GM12878 (cell line): ENCODE results near the gene TRIM69. TPM values are rescaled to one million over a fixed set of nuclear protein-coding genes. Genes with fewer than 3 reads are reported as not detected.
A peak's percentile ranks its signal among the peaks of the same experiment; 100 is the strongest.
"Not testable (repeated sequence)": the region's sequence is repeated elsewhere in the genome, so short reads cannot be mapped to it uniquely, and the experiment has no call there.

Source experiments
- ATAC-seq: fragments of 200-7000 bp; cut with Tn5 transposase; 3 replicates; pipeline ENCODE4 v1.9.1; 2020; ENCODE audit warnings: mild to moderate bottlenecking, moderate library complexity
- BruUV-seq: library from RNA; stranded (reverse); fragments of 400-500 nt; replicated peaks from 2 replicates; lab custom pipeline; 2021; lab: Mats Ljungman, UMichigan
- CTCF ChIA-PET: fragments of 300-600 bp; sonication (Branson Sonifier 250); formaldehyde crosslinking; extraction: SDS; loops from one replicate; lab custom pipeline; 2021; ENCODE audit warnings: inconsistent platforms; lab: Yijun Ruan, JAX
- POLR2A ChIA-PET: fragments of 350-600 bp; formaldehyde crosslinking; extraction: SDS; loops from one replicate; lab custom pipeline; 2021; ENCODE audit warnings: inconsistent platforms; lab: Charles Lee
- RAD21 ChIA-PET: fragments of 300-600 bp; sonication (Branson Sonifier 250); formaldehyde crosslinking; loops from one replicate; lab custom pipeline; 2023; ENCODE audit warnings: antibody characterized with exemption; ENCODE audit not compliant: unreplicated experiment; lab: Charles Lee
- SMC1A ChIA-PET: fragments of 300-600 bp; sonication (Branson Sonifier 250); formaldehyde crosslinking; loops from one replicate; lab custom pipeline; 2023; ENCODE audit not compliant: unreplicated experiment, uncharacterized antibody; lab: Charles Lee
- DNase-seq: peaks from one replicate; pipeline ENCODE4 v3.0.0-alpha.2; 2011; ENCODE audit warnings: low read depth, low spot score
- FAIRE-seq: peaks from 3 replicates; lab custom pipeline; 2011; peaks lifted over from hg19 to GRCh38; lab: Jason Lieb, UNC
- H2AFZ ChIP-seq: 2 replicates; pipeline ENCODE4 v1.6.0; 2011; ENCODE audit warnings: low read depth, low read length, control low read depth; ENCODE audit not compliant: control insufficient read depth
- H3K27ac ChIP-seq: 2 replicates; pipeline ENCODE4 v1.5.1; 2011; ENCODE audit warnings: control low read depth; ENCODE audit not compliant: control insufficient read depth, insufficient read depth
- H3K27me3 ChIP-seq, 2 experiments: replicated peaks in 1 of 2; 2 replicates each; pipeline versions ENCODE4 v1.6.0 to v1.6.1; 2011; ENCODE audit warnings: low read length in 1 of 2; ENCODE audit not compliant: control insufficient read depth in 2 of 2, insufficient read depth in 2 of 2
- H3K36me3 ChIP-seq, 2 experiments: 2 replicates each; pipeline ENCODE4 v1.5.1; 2011; ENCODE audit warnings: low read length in 1 of 2; ENCODE audit not compliant: control insufficient read depth in 2 of 2, insufficient read depth in 2 of 2
- H3K4me1 ChIP-seq: 2 replicates; pipeline ENCODE4 v1.6.1; 2011; ENCODE audit warnings: mild to moderate bottlenecking, low read length, moderate library complexity, mixed read lengths; ENCODE audit not compliant: control insufficient read depth, insufficient read depth
- H3K4me2 ChIP-seq: 2 replicates; pipeline ENCODE4 v1.6.0; 2011; ENCODE audit warnings: control low read depth; ENCODE audit not compliant: control insufficient read depth, insufficient read depth
- H3K4me3 ChIP-seq: fragments of 200-600 bp; sonication (generic); 2 replicates; pipeline ENCODE4 v1.5.1; 2016
- H3K79me2 ChIP-seq: 2 replicates; pipeline ENCODE4 v1.6.0; 2011; ENCODE audit warnings: low read length; ENCODE audit not compliant: control insufficient read depth, insufficient read depth
- H3K9ac ChIP-seq: 2 replicates; pipeline ENCODE4 v1.8.0; 2011; ENCODE audit warnings: low read length, control low read depth, mixed read lengths; ENCODE audit not compliant: control insufficient read depth, insufficient read depth
- H3K9me3 ChIP-seq: replicated peaks from 3 replicates; pipeline ENCODE4 v1.5.1; 2011; ENCODE audit warnings: mild to moderate bottlenecking, low read length; ENCODE audit not compliant: control insufficient read depth, insufficient read depth
- H4K20me1 ChIP-seq: 2 replicates; pipeline ENCODE4 v1.6.0; 2011; ENCODE audit not compliant: control insufficient read depth, insufficient read depth
- EP300 ChIP-seq, 2 experiments: fragments of 150-350 bp in 1 of 2; IDR thresholded peaks; 2 replicates each; pipeline ENCODE4 v1.6.1; 2011 to 2012; ENCODE audit warnings: low read depth in 2 of 2, low read length in 2 of 2, borderline replicate concordance in 1 of 2, improper control_type of control experiment in 1 of 2, inconsistent platforms in 1 of 2; ENCODE audit not compliant: control insufficient read depth in 1 of 2
- ETV6 ChIP-seq, 2 experiments: fragments of 450-650 bp in 1 of 2; IDR thresholded peaks in 1 of 2; conservative IDR thresholded peaks in 1 of 2; 2 replicates each; pipeline ENCODE4 v1.6.1; 2014; ENCODE audit warnings: antibody characterized with exemption in 1 of 2, borderline replicate concordance in 1 of 2, low read depth in 1 of 2, mild to moderate bottlenecking in 1 of 2, moderate library complexity in 1 of 2
- HDGF ChIP-seq: fragments of 450-650 bp; IDR thresholded peaks from 2 replicates; pipeline ENCODE4 v1.6.1; 2016; ENCODE audit warnings: antibody characterized with exemption
- IKZF1 ChIP-seq: fragments of 450-650 bp; conservative IDR thresholded peaks from 2 replicates; pipeline ENCODE4 v1.6.1; 2017; ENCODE audit warnings: antibody characterized with exemption, mild to moderate bottlenecking
- IKZF2 ChIP-seq, 2 experiments: fragments of 450-650 bp; IDR thresholded peaks; 2 replicates each; pipeline ENCODE4 v1.6.1; 2017; ENCODE audit warnings: mild to moderate bottlenecking in 2 of 2, moderate library complexity in 2 of 2
- RAD21 ChIP-seq: IDR thresholded peaks from 2 replicates; pipeline ENCODE4 v1.6.1; 2011; ENCODE audit warnings: mild to moderate bottlenecking, low read depth, low read length, moderate library complexity; ENCODE audit not compliant: insufficient read depth
- SKIL ChIP-seq: fragments of 450-650 bp; IDR thresholded peaks from 2 replicates; pipeline ENCODE4 v1.6.1; 2017; ENCODE audit warnings: mild to moderate bottlenecking, low read depth, inconsistent platforms; ENCODE audit not compliant: poor library complexity, severe bottlenecking
- WGBS: methylation state at CpG from one replicate; pipeline ENCODE4 v1.1.6; 2016; ENCODE audit warnings: low lambda C conversion rate; ENCODE audit not compliant: insufficient replicate concordance, insufficient coverage; ENCODE audit errors: missing lambda C conversion rate; 5-methylcytosine and 5-hydroxymethylcytosine counted together
- in situ Hi-C: fragments of 300-500 bp; cut with MboI; formaldehyde crosslinking; loops from 9 replicates; pipeline ENCODE4 v1.14.3; 2018; ENCODE audit warnings: mixed read lengths
- intact Hi-C: fragments of 100-400 bp; cut with micrococcal nuclease; formaldehyde crosslinking; loops from one replicate; pipeline ENCODE4 v1.14.2; 2022; ENCODE audit not compliant: unreplicated experiment
- polyA plus RNA-seq, 11 experiments: library from polyadenylated mRNA; depleted of rRNA in 4 of 11; unstranded in 6 of 11; stranded (reverse) in 5 of 11; fragments of >200 nt; fragmentation: Nextera tagmentation in 4 of 11; fragmentation: Illumina TruSeq in 1 of 11; extraction: Ambion mirVana in 4 of 11; extraction: Trizol in 1 of 11; gene quantifications; 1 replicate in 1 of 11; 2 replicates in 10 of 11; pipeline versions ENCODE4 v1.2.1 to v1.2.3, GENCODE V29; 2011 to 2016; ENCODE audit warnings: inconsistent platforms in 2 of 11, missing spikeins in 2 of 11, low read depth in 1 of 11
- total RNA-seq, 4 experiments: library from RNA; depleted of rRNA in 3 of 4; stranded (reverse); fragments of >200 nt in 3 of 4; fragmentation: Illumina TruSeq in 1 of 4; extraction: Trizol in 1 of 4; gene quantifications; 2 replicates each; pipeline versions ENCODE4 v1.2.1 to v1.2.3, GENCODE V29; 2013 to 2021

TRIM69 gene
- total and polyA plus RNA-seq, 10 of the 15 experiments (the other 5 are each of a cell fraction or from before 2014, with no cell fraction given): 11.2 to 52.7 (median 37.8) TPM

DNA sequence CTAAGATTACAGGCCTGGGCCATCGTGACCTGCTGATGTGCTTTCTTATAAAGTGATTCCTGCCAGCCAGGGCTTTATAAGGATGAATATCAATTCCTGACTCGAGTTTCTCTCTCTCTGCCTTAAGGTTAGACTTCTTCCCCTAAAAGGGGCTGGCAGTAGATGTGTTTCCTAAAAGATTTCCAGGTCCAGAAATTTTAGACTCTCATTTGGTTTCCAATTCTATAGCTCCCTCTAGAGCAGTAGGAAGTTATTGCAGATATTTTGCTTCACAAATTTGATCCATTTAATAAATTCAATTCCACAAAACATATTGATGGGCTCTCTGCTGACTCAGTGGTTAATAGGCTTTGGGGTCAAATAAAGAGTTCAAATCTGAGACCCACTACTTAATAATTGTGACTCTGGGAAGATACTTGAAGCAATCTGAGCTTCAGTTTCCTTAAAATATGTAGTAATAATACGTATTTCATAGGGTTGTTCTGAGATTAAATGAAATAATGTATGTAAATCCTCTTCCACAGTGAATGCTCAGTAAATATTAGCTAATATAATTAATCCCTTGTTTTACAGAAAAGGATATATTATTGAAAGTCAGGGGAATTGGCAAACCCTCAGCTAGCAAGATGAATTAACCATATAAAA is 2.1 kb downstream of the TRIM69 start (continued):
- peak; percentile 87 for TF ChIP-seq RAD21
- no peak for TF ChIP-seq EP300 (IDR thresholded peaks at IDR 0.05; ENCODE audit: borderline replicate concordance in 1 of 2, control insufficient read depth in 1 of 2, low read depth in 2 of 2, low read length in 2 of 2)
- TF ChIP-seq SKIL: peak; percentile 22
- no peak for TF ChIP-seq HDGF
- TF ChIP-seq IKZF1: 0 out of 2 replicates have a peak, but pooled peaks have one; percentile 18
- peak; percentile 33 to 60; a peak in 3 of 4 replicates for TF ChIP-seq IKZF2 (IDR thresholded peaks at IDR 0.05)
- no peak for TF ChIP-seq ETV6 (conservative IDR thresholded peaks at IDR 0.05 in 1 of 2, IDR thresholded peaks at IDR 0.05 in 1 of 2; ENCODE audit: borderline replicate concordance in 1 of 2, low read depth in 1 of 2)
- TF ChIP-seq, all 136 proteins: peak for 8

DNA sequence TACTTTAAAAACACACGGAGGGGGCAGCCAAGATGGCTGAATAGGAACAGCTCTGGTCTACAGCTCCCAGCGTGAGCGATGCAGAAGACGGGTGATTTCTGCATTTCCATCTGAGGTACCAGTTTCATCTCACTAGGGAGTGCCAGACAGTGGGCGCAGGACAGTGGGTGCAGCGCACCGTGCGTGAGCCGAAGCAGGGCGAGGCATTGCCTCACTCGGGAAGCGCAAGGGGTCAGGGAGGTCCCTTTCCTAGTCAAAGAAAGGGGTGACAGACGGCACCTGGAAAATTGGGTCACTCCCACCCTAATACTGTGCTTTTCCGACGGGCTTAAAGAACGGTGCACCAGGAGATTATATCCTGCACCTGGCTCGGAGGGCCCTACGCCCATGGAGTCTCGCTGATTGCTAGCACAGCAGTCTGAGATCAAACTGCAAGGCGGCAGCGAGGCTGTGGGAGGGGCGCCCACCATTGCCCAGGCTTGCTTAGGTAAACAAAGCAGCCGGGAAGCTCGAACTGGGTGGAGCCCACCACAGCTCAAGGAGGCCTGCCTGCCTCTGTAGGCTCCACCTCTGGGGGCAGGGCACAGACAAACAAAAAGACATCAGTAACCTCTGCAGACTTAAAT is 3.0 kb downstream of the TRIM69 start:
- not testable (repeated sequence) for H2AFZ ChIP-seq, H3K9me3 ChIP-seq, H4K20me1 ChIP-seq, DNase-seq, ATAC-seq, BruUV-seq, H3K36me3 ChIP-seq, H3K27ac ChIP-seq, H3K27me3 ChIP-seq, H3K4me3 ChIP-seq, FAIRE-seq, H3K4me2 ChIP-seq, H3K9ac ChIP-seq
- RAD21 ChIA-PET: interaction anchor here (0.9 to 19.7 kb wide), 12 partner anchors 11 to 430 kb away, joined by 3 to 680 read pairs (median 36); partner anchors contain the start of genes B2M, PATL2 and SPG11
- 77% methylated on average over 22 of the region's 24 CpGs for WGBS
- Histone ChIP-seq H3K79me2 (peaks cover 40% of the 10 kb centered on the region), H3K4me1 (peaks cover 13% of the 10 kb centered on the region)
- CTCF ChIA-PET: interaction anchor here (0.6 to 9.8 kb wide), 27 partner anchors 11 to 212 kb away, joined by 3 to 454 read pairs (median 6); partner anchors contain the start of genes B2M, PATL2 and SPG11
- POLR2A ChIA-PET: interaction anchor here (2.9 to 13.7 kb wide), 3 partner anchors 22 to 161 kb away, joined by 18 to 718 read pairs (median 194); partner anchors contain the start of genes B2M, PATL2 and SPG11
- SMC1A ChIA-PET: interaction anchor here (0.7 to 16.1 kb wide), 18 partner anchors 8 to 449 kb away, joined by 3 to 637 read pairs (median 12); partner anchors contain the start of genes B2M, PATL2 and SPG11
- intact Hi-C loops: loop anchor here (5.0 kb wide), 1 partner anchor 147 kb away; no protein-coding TSS in a partner anchor
- in situ Hi-C loops: loop anchor here (5.0 kb wide), 1 partner anchor 147 kb away; no protein-coding TSS in a partner anchor

GRCh38 chr15:44743454-44743853 is 7.1 kb downstream of the TRIM69 start:
- H4K20me1 ChIP-seq, ATAC-seq, BruUV-seq, in situ Hi-C loops, H2AFZ ChIP-seq, H3K4me3 ChIP-seq, SMC1A ChIA-PET, H3K4me2 ChIP-seq, H3K36me3 ChIP-seq, H3K4me1 ChIP-seq, POLR2A ChIA-PET, H3K27me3 ChIP-seq, H3K27ac ChIP-seq, RAD21 ChIA-PET, DNase-seq, CTCF ChIA-PET, FAIRE-seq, H3K79me2 ChIP-seq, intact Hi-C loops, H3K9me3 ChIP-seq, H3K9ac ChIP-seq: not testable (repeated sequence)
- 91% methylated on average over 1 of the region's 2 CpGs for WGBS
